ENCODE data around the gene DDX39A.
"Not testable (repeated sequence)": the region's sequence is repeated elsewhere in the genome, so short reads cannot be mapped to it uniquely, and the experiment has no call there.

Gene DDX39A

DNA sequence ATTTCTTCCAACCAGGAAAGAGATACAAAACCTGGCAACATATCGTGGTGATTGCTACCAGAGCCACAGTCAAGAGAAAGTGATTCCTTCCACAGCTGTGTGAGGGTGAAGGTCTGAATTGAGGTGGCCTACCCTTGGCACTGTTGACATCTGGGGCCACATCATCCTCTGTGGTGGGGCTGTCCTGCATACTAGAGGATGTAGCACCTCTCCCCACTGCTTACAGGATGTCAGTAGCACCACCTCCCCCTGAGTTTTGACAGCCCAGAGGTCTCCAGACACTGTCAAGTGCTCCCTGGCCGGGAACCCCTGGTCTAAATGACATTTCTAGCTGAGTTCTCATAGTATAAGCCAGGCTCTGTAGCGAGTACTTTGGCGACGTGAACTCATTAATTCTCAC is 40.6 kb upstream of the DDX39A start:
- ChIA-PET POLR2A (no interaction called here), CTCF (no interaction called here)
- DNase-seq (ENCODE audit: extremely low spot score), result no peak
- no peak for TF ChIP-seq TARDBP (IDR thresholded peaks at IDR 0.05)
- no peak for TF ChIP-seq BHLHE40 (IDR thresholded peaks at IDR 0.05; ENCODE audit: borderline replicate concordance)
- TF ChIP-seq NFRKB (IDR thresholded peaks at IDR 0.05), result no peak
- TF ChIP-seq FOXA1 (IDR thresholded peaks at IDR 0.05), result no peak
- TF ChIP-seq LEF1 (IDR thresholded peaks at IDR 0.05; ENCODE audit: borderline replicate concordance), result no peak
- TF ChIP-seq CTBP1 (IDR thresholded peaks at IDR 0.05; ENCODE audit: borderline replicate concordance), result no peak
- TF ChIP-seq SP1 (IDR thresholded peaks at IDR 0.05), result no peak
- no peak for TF ChIP-seq ZNF384 (IDR thresholded peaks at IDR 0.05)
- no peak for TF ChIP-seq FOXM1 (IDR thresholded peaks at IDR 0.05; ENCODE audit: borderline replicate concordance)
- TF ChIP-seq, protein P1, sequence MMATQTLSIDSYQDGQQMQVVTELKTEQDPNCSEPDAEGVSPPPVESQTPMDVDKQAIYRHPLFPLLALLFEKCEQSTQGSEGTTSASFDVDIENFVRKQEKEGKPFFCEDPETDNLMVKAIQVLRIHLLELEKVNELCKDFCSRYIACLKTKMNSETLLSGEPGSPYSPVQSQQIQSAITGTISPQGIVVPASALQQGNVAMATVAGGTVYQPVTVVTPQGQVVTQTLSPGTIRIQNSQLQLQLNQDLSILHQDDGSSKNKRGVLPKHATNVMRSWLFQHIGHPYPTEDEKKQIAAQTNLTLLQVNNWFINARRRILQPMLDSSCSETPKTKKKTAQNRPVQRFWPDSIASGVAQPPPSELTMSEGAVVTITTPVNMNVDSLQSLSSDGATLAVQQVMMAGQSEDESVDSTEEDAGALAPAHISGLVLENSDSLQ (IDR thresholded peaks at IDR 0.05), result no peak
- no peak for TF ChIP-seq ELF4 (IDR thresholded peaks at IDR 0.05)

DNA sequence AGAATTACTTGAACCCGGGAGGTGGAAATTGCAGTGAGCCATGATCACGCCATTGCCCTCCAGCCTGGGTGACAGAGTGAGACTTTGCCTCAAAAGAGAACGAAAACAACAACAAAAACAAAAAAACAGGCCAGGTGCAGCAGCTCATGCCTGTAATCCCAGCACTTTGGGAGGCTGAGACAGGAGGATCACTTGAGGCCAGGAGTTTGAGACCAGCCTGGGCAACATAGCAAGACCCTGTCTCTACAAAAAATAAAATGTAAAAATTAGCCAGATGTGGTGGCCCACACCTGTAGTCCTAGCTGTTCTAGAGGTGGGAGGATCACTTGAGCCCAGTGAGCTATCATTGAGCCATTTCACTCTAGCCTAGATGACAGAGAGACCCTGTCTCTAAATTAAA is 33.2 kb upstream of the DDX39A start:
- POLR2A ChIA-PET; CTCF ChIA-PET; DNase-seq (ENCODE audit: extremely low spot score): not testable (repeated sequence)

DNA sequence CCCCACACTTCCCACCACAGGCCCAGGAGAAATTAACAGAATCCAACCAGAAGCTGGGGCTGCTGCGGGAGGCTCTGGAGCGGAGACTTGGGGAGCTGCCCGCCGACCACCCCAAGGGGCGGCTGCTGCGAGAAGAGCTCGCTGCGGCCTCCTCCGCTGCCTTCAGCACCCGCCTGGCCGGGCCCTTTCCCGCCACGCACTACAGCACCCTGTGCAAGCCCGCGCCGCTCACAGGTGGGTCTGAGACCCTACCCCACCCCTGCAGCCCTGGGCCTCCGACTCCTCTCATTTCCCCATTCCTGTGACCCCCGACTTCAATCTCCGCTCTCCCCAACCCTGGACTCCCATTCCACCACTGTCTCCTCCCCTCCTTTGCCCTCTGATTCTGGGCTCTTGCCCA is 31.7 kb upstream of the DDX39A start:
- CTCF ChIA-PET, result interaction anchor here (1.5 kb wide), 1 partner anchor 21 kb away, joined by 9 read pairs; no protein-coding TSS in a partner anchor
- no peak for TF ChIP-seq ZNF384 (IDR thresholded peaks at IDR 0.05)
- TF ChIP-seq HDGF (IDR thresholded peaks at IDR 0.05; ENCODE audit: borderline replicate concordance), result no peak
- TF ChIP-seq FOXA1 (IDR thresholded peaks at IDR 0.05), result no peak
- TF ChIP-seq FOXK2 (IDR thresholded peaks at IDR 0.05), result no peak
- no peak for TF ChIP-seq SUZ12 (IDR thresholded peaks at IDR 0.05)
- POLR2A ChIA-PET, result no interaction called here

DNA sequence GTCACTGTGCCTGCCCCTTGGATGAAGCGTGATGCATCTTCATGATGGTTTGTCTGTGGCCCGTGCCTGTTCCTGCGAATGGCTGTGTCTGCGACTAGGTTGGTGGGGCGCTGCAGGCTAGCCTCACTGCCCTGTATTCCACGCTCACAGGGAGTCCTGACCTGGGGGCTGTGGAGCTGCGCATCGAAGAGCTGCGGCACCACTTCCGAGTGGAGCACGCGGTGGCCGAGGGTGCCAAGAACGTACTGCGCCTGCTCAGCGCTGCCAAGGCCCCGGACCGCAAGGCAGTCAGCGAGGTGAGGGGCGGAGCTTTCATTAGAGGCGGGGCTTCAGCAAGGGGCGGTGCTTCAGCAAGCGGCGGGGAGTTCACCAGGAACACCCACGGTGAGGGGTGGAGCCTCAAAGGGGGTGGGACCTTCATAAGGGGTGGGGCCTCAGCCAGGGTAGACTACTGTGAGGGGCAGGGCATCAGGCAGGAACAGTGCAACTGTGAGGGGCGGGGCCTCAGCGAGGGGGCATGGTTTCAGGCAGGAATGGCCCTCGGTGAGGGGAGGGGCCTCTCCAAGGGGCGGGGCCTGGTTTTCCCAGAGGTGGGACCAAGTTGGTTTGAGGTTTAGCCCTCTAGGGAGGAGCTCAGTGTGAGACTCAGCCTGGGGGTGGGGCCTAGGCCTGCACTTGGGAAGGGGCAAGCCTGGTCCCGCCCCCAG is 31.2 kb upstream of the DDX39A start:
- ChIA-PET POLR2A (no interaction called here), CTCF (interaction anchor here (0.5 to 1.5 kb wide), 2 partner anchors 22 to 314 kb away, joined by 3 to 9 read pairs; partner anchors contain the start of gene ASF1B)
- TF ChIP-seq ZNF384 (IDR thresholded peaks at IDR 0.05) (no peak), L3MBTL2 (conservative IDR thresholded peaks at IDR 0.05) (peak; percentile 99), SUZ12 (IDR thresholded peaks at IDR 0.05) (no peak), NFRKB (IDR thresholded peaks at IDR 0.05) (no peak)
- TF ChIP-seq, protein P1 (IDR thresholded peaks at IDR 0.05), result peak; percentile 53; the same call in 1 of the 2 replicates
- DNase-seq (ENCODE audit: extremely low spot score), result peak; percentile 99

More for the DNA sequence above, 31.7 kb upstream of the DDX39A start:
- no peak for DNase-seq (ENCODE audit: extremely low spot score)

DNA sequence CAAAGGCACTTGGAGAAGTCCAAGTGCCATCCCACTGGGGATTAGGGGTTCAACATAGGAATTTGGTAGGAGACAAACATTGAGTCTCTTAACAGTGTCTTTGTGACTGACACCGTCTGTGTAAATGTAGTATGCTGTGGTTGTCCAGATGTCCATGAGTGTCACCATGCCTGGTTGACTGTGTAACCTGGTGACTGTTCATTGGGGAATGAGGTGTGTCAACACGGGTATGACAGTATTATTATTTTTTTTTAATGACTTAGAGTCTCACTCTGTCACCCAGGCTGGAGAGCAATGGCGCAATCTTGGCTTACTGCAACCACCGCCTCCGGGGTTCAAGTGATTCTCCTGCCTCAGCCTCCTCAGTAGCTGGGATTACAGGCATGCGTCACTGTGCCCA is 30.2 kb upstream of the DDX39A start:
- no peak for DNase-seq (ENCODE audit: extremely low spot score)
- CTCF ChIA-PET, result no interaction called here
- TF ChIP-seq ARNT (IDR thresholded peaks at IDR 0.05), result no peak
- no peak for TF ChIP-seq CTBP1 (IDR thresholded peaks at IDR 0.05; ENCODE audit: borderline replicate concordance)
- POLR2A ChIA-PET, result no interaction called here

DNA sequence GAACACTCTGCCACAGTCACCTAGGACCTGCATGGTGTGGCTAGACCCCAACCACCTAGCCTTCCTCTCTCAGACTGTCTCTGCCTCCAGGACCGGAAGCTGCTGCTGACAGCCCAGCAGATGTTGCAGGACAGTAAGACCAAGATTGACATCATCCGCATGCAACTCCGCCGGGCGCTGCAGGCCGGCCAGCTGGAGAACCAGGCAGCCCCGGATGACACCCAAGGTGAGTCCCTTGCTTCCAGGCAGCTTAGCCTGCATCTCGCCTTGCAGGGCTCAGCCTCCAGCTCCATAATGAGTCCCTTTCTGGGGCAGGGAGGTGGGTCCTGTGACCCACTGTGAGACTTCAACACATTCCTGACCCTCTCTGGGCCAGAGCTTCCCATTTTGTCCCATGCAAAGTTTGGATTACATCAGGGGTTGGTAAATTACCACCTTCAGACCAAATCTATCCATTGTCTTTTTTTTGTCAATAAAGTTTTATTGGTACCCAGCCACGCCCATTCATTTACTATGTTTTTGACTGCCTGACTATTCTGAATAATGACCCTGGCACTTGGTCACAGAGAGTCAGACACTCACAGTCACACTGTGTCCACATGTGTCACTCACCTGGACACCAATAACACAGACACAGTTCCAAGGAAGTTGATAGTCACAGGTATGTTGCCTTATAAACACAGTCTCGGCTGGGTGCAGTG is 27.3 kb upstream of the DDX39A start:
- CTCF ChIA-PET, result no interaction called here
- peak; percentile 3 for DNase-seq (ENCODE audit: extremely low spot score)
- TF ChIP-seq, protein P1 (IDR thresholded peaks at IDR 0.05), result no peak
- TF ChIP-seq SUZ12 (IDR thresholded peaks at IDR 0.05) (no peak), BHLHE40 (IDR thresholded peaks at IDR 0.05; ENCODE audit: borderline replicate concordance) (no peak), TARDBP (IDR thresholded peaks at IDR 0.05) (no peak), ARNT (IDR thresholded peaks at IDR 0.05) (no peak), SP1 (IDR thresholded peaks at IDR 0.05) (no peak), ELF4 (IDR thresholded peaks at IDR 0.05) (no peak), LEF1 (IDR thresholded peaks at IDR 0.05; ENCODE audit: borderline replicate concordance) (no peak), CTBP1 (IDR thresholded peaks at IDR 0.05; ENCODE audit: borderline replicate concordance) (no peak), FOXM1 (IDR thresholded peaks at IDR 0.05; ENCODE audit: borderline replicate concordance) (no peak)
- POLR2A ChIA-PET, result no interaction called here

DNA sequence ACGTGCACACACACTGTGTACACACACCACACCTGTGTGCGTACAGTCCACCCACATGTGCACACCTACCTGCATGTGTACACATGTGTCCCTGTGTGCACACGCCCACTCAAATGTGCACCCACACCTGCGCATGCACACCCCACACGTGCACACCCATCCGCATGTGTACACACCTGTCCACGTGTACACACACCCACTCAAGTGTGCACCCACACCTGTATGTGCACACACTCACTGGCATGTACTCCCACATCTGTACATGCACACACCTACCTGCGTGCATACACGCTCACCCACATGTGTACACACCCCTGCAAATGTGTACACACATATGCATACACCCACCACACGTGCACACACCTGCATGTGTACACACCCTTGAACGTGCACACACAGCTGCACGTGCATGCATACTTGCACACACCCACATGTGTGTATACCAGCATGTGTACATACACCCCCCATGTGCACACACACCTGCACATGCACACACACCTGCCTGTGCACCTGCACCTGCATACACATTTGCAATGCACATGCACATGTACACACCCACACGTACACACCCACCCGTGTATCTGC is 24.6 kb upstream of the DDX39A start:
- CTCF ChIA-PET, result no interaction called here
- DNase-seq (ENCODE audit: extremely low spot score), result no peak
- POLR2A ChIA-PET, result no interaction called here
- TF ChIP-seq FOXA1 (IDR thresholded peaks at IDR 0.05) (no peak), HDGF (IDR thresholded peaks at IDR 0.05; ENCODE audit: borderline replicate concordance) (no peak)

Measured in HEK293T (cell line).